ENCODE results near the gene AP1G2. TPM values are rescaled to one million over a fixed set of nuclear protein-coding genes. Genes with fewer than 3 reads are reported as not detected.

AP1G2 gene
- total and polyA plus RNA-seq, 2 of the 13 experiments (the other 11 are each of a cell fraction or from before 2014, with no cell fraction given) = 96.9 to 611 TPM

DNA sequence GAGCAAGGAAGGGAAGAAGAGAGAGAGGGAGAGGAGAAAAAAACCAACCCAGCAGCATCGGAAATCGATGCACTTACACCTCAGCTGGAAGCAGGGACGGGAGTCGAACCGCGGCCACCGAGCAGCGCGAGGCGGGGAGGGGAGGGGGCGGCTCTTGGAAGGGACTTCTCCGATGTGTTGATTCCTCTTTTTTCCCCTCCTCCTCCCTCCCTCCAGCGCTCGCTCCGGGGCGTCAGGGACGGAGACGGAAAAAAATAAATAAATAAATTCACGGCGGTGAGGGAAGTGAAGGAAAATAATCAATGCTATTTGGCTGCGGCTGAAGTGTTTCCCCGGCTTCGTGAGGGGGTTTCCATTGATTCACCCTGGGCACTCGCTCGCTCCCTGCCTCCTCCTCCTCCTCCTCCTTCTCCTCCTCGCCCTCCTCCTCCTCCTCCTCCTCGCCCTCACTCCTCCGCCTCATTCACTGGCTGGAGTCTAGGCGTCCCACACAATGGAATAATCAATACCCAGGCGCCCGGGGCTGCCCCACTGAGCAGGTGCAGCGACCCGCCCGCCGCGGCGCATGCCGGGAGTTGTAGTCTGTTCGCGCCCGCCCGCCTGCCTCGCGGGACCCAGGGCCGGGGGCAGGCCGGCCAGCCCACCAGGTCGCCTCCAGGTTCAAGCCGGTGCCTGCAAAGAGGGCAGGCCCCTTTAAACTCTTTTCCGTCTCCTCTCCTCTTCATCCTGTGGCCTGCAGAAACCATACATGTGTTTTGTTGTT lies 16.1 kb downstream of the AP1G2 start, which contains the start of gene ZFHX2:
ZFHX2 (minus strand) TSS at position 500 of the 763 bp plus-strand sequence. CDS start 16,440 bp downstream, outside the sequence.
- in situ Hi-C loops (cut with HindIII; ENCODE audit: extremely low pct_ligation_motif_present, low pct_unique_long_range_greater_than_20kb) = no loop called here
- Histone ChIP-seq H3K27me3 (ENCODE audit: control insufficient read depth in 1 of 2, insufficient read depth in 2 of 2, low read length in 2 of 2) (no peaks in the 10 kb centered on the region; a peak in 1 of 5 replicates), H3K4me2 (ENCODE audit: low read depth, low read length) (peak within 1 kb of the TSS; percentile 90), H3K9me3 (ENCODE audit: low read length) (no peaks in the 10 kb centered on the region), H3K9ac (ENCODE audit: insufficient read depth, low read depth, low read length) (peak within 1 kb of the TSS; percentile 75), H4K20me1 (ENCODE audit: insufficient read depth, low read length) (no peaks in the 10 kb centered on the region), H3K79me2 (ENCODE audit: insufficient read depth, low read length) (peaks cover 3% of the 10 kb centered on the region), H3K27ac (ENCODE audit: extremely low read length, insufficient read depth, low read length) (peak within 1 kb of the TSS; percentile 0), H3K4me3 (replicated peaks in 1 of 3; ENCODE audit: insufficient read depth in 1 of 3, low read depth in 2 of 3, low read length in 3 of 3) (peak within 1 kb of the TSS; percentile 66 to 84 (median 79)), H2AFZ (ENCODE audit: low read length) (peak within 1 kb of the TSS; percentile 52), H3K4me1 (ENCODE audit: insufficient read depth, low read length) (peaks cover 65% of the 10 kb centered on the region), H3K36me3 (replicated peaks in 1 of 2; ENCODE audit: control insufficient read depth in 1 of 2, insufficient read depth in 2 of 2, low read length in 2 of 2) (no peaks in the 10 kb centered on the region)
- no TSS peak for BruUV-seq (replicated peaks)
- CTCF ChIA-PET (ENCODE audit: low intra/inter-chr PET ratio, low total read pairs) = interaction anchor here (1.0 to 1.5 kb wide), 2 partner anchors 12 to 73 kb away, joined by 3 to 5 read pairs; no protein-coding TSS in a partner anchor
- FAIRE-seq (no peak), DNase-seq (ENCODE audit: low spot score) (peak; percentile 92), ATAC-seq (peak; percentile 78)
- WGBS (ENCODE audit: low lambda C conversion rate) = under 1% methylated on average over 49 of the region's 49 CpGs
- intact Hi-C loops (cut with micrococcal nuclease; ENCODE audit: unreplicated experiment) = loop anchor here (1.0 kb wide), 1 partner anchor 16 kb away; the partner anchor contains the start of gene AP1G2
- POLR2A ChIA-PET = interaction anchor here (0.9 to 1.9 kb wide), 10 partner anchors 8 to 457 kb away, joined by 3 to 12 read pairs (median 5); partner anchors contain the start of genes ACIN1, AP1G2, BCL2L2 and C14orf119
- TF ChIP-seq GLMP (CRISPR knock-in tag; IDR thresholded peaks at IDR 0.05; ENCODE audit: borderline replicate concordance) (no peak), ZSCAN25 (CRISPR knock-in tag; IDR thresholded peaks at IDR 0.05) (peak; percentile 91), ZNF484 (CRISPR knock-in tag; IDR thresholded peaks at IDR 0.05; ENCODE audit: borderline replicate concordance, low read depth) (no peak), CCAR2 (optimal IDR thresholded peaks at IDR 0.05; ENCODE audit: low read depth, low read length) (no peak), ZNF674 (CRISPR knock-in tag; IDR thresholded peaks at IDR 0.05; ENCODE audit: low read depth) (0 out of 2 replicates have a peak, but pooled peaks have one; percentile 33), ZBTB26 (CRISPR knock-in tag; IDR thresholded peaks at IDR 0.05; ENCODE audit: borderline replicate concordance) (peak; percentile 18; the same call in 1 of the 2 replicates), MZF1 (CRISPR knock-in tag; IDR thresholded peaks at IDR 0.05; ENCODE audit: borderline replicate concordance) (0 out of 2 replicates have a peak, but pooled peaks have one; percentile 49), U2AF1 (optimal IDR thresholded peaks at IDR 0.05; ENCODE audit: low read depth, low read length) (peak; percentile 48), NPAS2 (CRISPR knock-in tag; IDR thresholded peaks at IDR 0.05; ENCODE audit: borderline replicate concordance) (no peak), NR2F1 (CRISPR knock-in tag; IDR thresholded peaks at IDR 0.05) (peak; percentile 13 to 41; a peak in 1 of 4 replicates), ELF3 (CRISPR knock-in tag; IDR thresholded peaks at IDR 0.05) (peak; percentile 71; the same call in 1 of the 2 replicates), GPN1 (CRISPR knock-in tag; IDR thresholded peaks at IDR 0.05; ENCODE audit: borderline replicate concordance) (no peak), RFXANK (CRISPR knock-in tag; IDR thresholded peaks at IDR 0.05) (0 out of 2 replicates have a peak, but pooled peaks have one; percentile 22), STAT5B (CRISPR knock-in tag; IDR thresholded peaks at IDR 0.05) (peak; percentile 61; the same call in 1 of the 2 replicates), ZNF768 (CRISPR knock-in tag; IDR thresholded peaks at IDR 0.05) (peak; percentile 56; the same call in 1 of the 2 replicates)
- TF ChIP-seq, protein P1, sequence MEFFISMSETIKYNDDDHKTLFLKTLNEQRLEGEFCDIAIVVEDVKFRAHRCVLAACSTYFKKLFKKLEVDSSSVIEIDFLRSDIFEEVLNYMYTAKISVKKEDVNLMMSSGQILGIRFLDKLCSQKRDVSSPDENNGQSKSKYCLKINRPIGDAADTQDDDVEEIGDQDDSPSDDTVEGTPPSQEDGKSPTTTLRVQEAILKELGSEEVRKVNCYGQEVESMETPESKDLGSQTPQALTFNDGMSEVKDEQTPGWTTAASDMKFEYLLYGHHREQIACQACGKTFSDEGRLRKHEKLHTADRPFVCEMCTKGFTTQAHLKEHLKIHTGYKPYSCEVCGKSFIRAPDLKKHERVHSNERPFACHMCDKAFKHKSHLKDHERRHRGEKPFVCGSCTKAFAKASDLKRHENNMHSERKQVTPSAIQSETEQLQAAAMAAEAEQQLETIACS (CRISPR knock-in tag; IDR thresholded peaks at IDR 0.05) = no peak
- TF ChIP-seq, protein P2, sequence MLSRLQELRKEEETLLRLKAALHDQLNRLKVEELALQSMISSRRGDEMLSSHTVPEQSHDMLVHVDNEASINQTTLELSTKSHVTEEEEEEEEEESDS (CRISPR knock-in tag; IDR thresholded peaks at IDR 0.05; ENCODE audit: borderline replicate concordance) = peak; percentile 44; the same call in 1 of the 2 replicates
- TF ChIP-seq, protein P3, sequence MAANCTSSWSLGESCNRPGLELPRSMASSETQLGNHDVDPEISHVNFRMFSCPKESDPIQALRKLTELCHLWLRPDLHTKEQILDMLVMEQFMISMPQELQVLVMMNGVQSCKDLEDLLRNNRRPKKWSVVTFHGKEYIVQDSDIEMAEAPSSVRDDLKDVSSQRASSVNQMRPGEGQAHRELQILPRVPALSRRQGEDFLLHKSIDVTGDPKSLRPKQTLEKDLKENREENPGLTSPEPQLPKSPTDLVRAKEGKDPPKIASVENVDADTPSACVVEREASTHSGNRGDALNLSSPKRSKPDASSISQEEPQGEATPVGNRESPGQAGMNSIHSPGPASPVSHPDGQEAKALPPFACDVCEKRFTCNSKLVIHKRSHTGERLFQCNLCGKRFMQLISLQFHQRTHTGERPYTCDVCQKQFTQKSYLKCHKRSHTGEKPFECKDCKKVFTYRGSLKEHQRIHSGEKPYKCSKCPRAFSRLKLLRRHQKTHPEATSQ (CRISPR knock-in tag; IDR thresholded peaks at IDR 0.05; ENCODE audit: borderline replicate concordance) = no peak
